ENCODE results near the gene CCDC148.

The CCDC148 gene

GRCh38 chr2:158174495-158174894 is 282.1 kb downstream of the CCDC148 start:
- TF ChIP-seq JUND (IDR thresholded peaks at IDR 0.05; ENCODE audit: low read depth): no peak
- no peak for DNase-seq (ENCODE audit: low read depth in 1 of 2, low spot score in 1 of 2)
- in situ Hi-C loops (cut with HindIII; ENCODE audit: low pct_unique_long_range_greater_than_20kb, low sequenced_read_pairs): no loop called here

DNA sequence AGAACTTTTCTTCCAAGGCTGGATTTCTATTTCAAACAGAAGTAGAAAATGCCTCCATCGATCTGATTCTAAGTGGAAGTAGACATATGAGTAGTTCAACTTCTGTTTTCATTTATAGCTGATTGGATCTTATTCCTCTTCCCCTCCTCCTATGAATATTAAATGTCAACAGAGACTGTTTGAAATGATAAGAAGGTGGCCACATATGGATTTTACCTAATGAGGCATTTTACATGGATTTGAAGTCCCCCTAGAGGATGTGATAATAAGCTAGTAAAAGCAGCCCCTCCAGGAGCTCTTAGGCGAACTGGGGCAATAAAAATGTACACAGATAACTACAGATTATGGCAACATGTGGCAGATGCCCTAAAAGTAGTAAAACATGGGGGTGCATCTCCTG is 283.8 kb downstream of the CCDC148 start:
- in situ Hi-C loops (cut with HindIII; ENCODE audit: low pct_unique_long_range_greater_than_20kb, low sequenced_read_pairs): no loop called here
- no peak for DNase-seq (ENCODE audit: low read depth in 1 of 2, low spot score in 1 of 2)
- TF ChIP-seq JUND (IDR thresholded peaks at IDR 0.05; ENCODE audit: low read depth): no peak

GRCh38 chr2:158154596-158154995 is 302.0 kb downstream of the CCDC148 start:
- DNase-seq (ENCODE audit: low read depth in 1 of 2, low spot score in 1 of 2): no peak
- TF ChIP-seq JUND (IDR thresholded peaks at IDR 0.05; ENCODE audit: low read depth): no peak
- in situ Hi-C loops (cut with HindIII; ENCODE audit: low pct_unique_long_range_greater_than_20kb, low sequenced_read_pairs): no loop called here

DNA sequence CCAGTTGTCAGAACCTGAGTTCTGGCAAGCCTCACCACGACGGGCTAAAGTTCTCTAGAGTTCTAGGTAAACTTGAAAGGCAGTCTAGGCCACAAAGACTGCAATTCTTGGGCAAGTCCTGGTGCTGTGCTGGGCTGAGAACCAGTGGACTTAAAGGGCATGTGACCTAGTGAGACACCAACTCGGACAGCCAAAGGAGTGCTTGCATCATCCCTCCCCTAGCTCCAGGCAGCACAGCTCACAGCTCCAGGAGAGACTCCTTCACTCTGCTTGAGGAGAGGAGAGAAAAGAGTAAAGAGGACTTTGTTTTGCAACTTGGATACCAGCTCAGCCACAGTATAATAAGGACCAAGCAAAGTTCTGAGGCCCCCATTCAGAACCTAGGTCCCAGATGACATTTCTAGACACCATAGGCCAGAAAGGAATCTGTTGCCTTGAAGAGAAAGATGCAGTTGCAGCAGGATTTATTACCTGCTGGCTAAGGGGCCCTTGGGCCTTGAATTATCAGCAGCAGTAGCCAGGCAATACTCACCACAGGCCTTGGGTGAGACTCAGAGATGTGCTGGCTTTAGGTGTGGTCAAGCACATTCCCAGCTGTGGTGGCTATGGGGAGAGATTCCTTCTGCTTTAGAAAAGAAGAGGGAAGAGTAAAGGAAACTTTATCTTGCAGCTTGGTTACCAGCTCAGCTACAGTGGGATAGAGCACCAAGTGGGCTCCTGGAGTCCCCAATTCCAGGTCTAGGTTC is 303.1 kb downstream of the CCDC148 start:
- in situ Hi-C loops (cut with HindIII; ENCODE audit: low pct_unique_long_range_greater_than_20kb, low sequenced_read_pairs): no loop called here
- DNase-seq (ENCODE audit: low read depth in 1 of 2, low spot score in 1 of 2): no peak
- TF ChIP-seq JUND (IDR thresholded peaks at IDR 0.05; ENCODE audit: low read depth): no peak

- in situ Hi-C loops (cut with HindIII; ENCODE audit: low pct_unique_long_range_greater_than_20kb, low sequenced_read_pairs): no loop called here
- DNase-seq (ENCODE audit: low read depth in 1 of 2, low spot score in 1 of 2): no peak
- no peak for TF ChIP-seq JUND (IDR thresholded peaks at IDR 0.05; ENCODE audit: low read depth)
These were observed 311.5 kb downstream of the CCDC148 start for GRCh38 chr2:158144914-158145625.

- in situ Hi-C loops (cut with HindIII; ENCODE audit: low pct_unique_long_range_greater_than_20kb, low sequenced_read_pairs): no loop called here
- TF ChIP-seq JUND (IDR thresholded peaks at IDR 0.05; ENCODE audit: low read depth): no peak
These were observed 312.7 kb downstream of the CCDC148 start for GRCh38 chr2:158143703-158144360.

DNA sequence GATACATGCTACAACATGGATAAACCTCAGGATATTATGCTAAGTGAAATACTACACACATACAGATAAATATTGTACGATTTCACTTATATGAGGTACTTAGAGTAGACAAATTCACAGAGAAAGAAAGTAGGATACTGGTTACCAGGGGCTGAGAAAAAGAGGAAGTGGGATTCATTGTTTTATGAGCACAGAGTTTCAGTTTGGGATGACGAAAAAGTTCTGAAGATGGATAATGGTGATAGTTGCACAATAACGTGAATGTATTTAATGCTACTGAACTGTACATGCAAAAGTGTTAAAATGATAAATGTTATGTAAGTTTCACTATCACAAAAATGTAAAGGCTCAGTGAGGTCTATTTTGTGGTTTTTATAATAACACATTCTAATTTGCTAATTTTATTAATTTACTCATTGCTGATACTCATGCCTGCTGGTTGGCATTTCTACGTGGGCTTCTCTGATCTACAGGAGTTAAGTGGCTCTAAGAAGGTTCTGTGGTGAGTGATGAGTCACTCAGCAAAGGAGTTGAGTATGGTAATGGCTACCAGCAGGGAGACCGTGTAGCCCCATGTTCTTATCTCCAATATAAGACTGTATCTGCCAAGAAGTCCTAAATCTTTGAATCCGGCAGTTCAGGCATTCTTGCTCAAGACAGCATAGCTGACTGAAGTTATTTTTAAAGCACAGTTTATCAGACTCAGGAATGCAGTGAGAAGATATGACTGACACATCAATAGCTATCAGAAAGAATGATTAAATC is 313.8 kb downstream of the CCDC148 start:
- no peak for DNase-seq (ENCODE audit: low read depth in 1 of 2, low spot score in 1 of 2)
- no peak for TF ChIP-seq JUND (IDR thresholded peaks at IDR 0.05; ENCODE audit: low read depth)
- in situ Hi-C loops (cut with HindIII; ENCODE audit: low pct_unique_long_range_greater_than_20kb, low sequenced_read_pairs): no loop called here

More at GRCh38 chr2:158143703-158144360, 312.7 kb downstream of the CCDC148 start:
- no peak for DNase-seq (ENCODE audit: low read depth in 1 of 2, low spot score in 1 of 2)

- no peak for DNase-seq (ENCODE audit: low read depth in 1 of 2, low spot score in 1 of 2)
- TF ChIP-seq JUND (IDR thresholded peaks at IDR 0.05; ENCODE audit: low read depth): no peak
- in situ Hi-C loops (cut with HindIII; ENCODE audit: low pct_unique_long_range_greater_than_20kb, low sequenced_read_pairs): no loop called here
These were observed 314.4 kb downstream of the CCDC148 start for GRCh38 chr2:158142165-158142564.

- no peak for DNase-seq (ENCODE audit: low read depth in 1 of 2, low spot score in 1 of 2)
- no peak for TF ChIP-seq JUND (IDR thresholded peaks at IDR 0.05; ENCODE audit: low read depth)
- in situ Hi-C loops (cut with HindIII; ENCODE audit: low pct_unique_long_range_greater_than_20kb, low sequenced_read_pairs): no loop called here
These were observed 316.4 kb downstream of the CCDC148 start for GRCh38 chr2:158140201-158140600.

- TF ChIP-seq JUND (IDR thresholded peaks at IDR 0.05; ENCODE audit: low read depth): no peak
- in situ Hi-C loops (cut with HindIII; ENCODE audit: low pct_unique_long_range_greater_than_20kb, low sequenced_read_pairs): no loop called here
- no peak for DNase-seq (ENCODE audit: low read depth in 1 of 2, low spot score in 1 of 2)
These were observed 318.3 kb downstream of the CCDC148 start for GRCh38 chr2:158138255-158138654.

DNA sequence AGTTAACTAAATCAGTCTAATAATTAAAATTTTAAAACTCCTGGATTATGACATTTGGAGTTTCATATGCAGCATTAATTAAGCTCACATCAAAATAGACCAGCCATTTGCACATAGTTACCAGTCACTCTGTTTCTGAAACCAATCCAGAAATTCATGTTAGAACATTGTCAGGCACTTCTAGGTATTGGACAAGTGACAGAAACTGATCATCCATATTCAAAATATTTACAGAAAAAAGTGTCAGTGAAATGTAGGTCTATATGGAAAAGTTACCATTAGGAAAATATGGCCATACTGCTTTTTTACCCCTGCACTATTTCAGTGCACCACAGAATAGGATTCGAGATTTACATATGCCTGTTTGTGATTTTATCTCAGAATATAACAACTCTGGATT is 321.5 kb downstream of the CCDC148 start:
- in situ Hi-C loops (cut with HindIII; ENCODE audit: low pct_unique_long_range_greater_than_20kb, low sequenced_read_pairs): no loop called here
- DNase-seq (ENCODE audit: low read depth in 1 of 2, low spot score in 1 of 2): no peak
- no peak for TF ChIP-seq JUND (IDR thresholded peaks at IDR 0.05; ENCODE audit: low read depth)

DNA sequence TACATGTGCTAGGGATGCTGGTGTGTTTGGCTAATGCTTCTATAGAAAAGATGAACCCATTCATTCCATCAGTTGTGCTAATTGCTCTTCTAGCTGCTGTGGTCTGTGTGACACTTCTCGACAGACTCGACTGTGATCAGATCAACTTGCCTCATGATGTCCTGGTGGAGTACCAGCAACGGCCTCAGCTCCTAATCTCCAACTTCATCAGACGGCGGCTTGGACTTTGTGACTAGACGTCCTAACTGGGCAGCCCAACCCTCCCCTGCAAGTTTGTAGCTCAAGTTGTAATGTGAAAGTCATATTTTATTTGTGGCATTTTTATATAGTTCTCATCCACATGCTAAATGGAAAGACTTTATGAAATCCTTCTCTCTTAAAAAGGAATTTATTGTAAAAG is 321.9 kb downstream of the CCDC148 start:
- in situ Hi-C loops (cut with HindIII; ENCODE audit: low pct_unique_long_range_greater_than_20kb, low sequenced_read_pairs): no loop called here
- no peak for DNase-seq (ENCODE audit: low read depth in 1 of 2, low spot score in 1 of 2)
- no peak for TF ChIP-seq JUND (IDR thresholded peaks at IDR 0.05; ENCODE audit: low read depth)
